22Rv1 (cell line): ENCODE data around the gene SUMO2.

Experiments used
- H3K27ac ChIP-seq: fragments of 450-650 bp; 2 replicates; pipeline ENCODE4 v1.5.1; 2017
- CTCF ChIP-seq: fragments of 450-650 bp; IDR thresholded peaks from 2 replicates; pipeline ENCODE4 v1.5.1; 2017; ENCODE audit warnings: mild to moderate bottlenecking
- ZFX ChIP-seq: fragments of 450-650 bp; IDR thresholded peaks from 2 replicates; pipeline ENCODE4 v1.6.1; 2017; ENCODE audit warnings: antibody characterized with exemption, borderline replicate concordance

The SUMO2 gene

GRCh38 chr17:75199886-75200618 is 17.3 kb upstream of the SUMO2 start:
- H3K27ac ChIP-seq: no peak overlapping the region
- TF ChIP-seq ZFX: no peak
- TF ChIP-seq CTCF: no peak

GRCh38 chr17:75194879-75195278 is 12.1 kb upstream of the SUMO2 start:
- no peak overlapping the region for H3K27ac ChIP-seq
- TF ChIP-seq CTCF (no peak), ZFX (no peak)

- no peak overlapping the region for H3K27ac ChIP-seq
- TF ChIP-seq CTCF (no peak), ZFX (no peak)
Observed at GRCh38 chr17:75191584-75191983, 8.8 kb upstream of the SUMO2 start.

- TF ChIP-seq ZFX (no peak), CTCF (no peak)
- H3K27ac ChIP-seq: no peak overlapping the region
Observed at GRCh38 chr17:75188614-75189013, 5.9 kb upstream of the SUMO2 start.

GRCh38 chr17:75183999-75184884 is 1.5 kb upstream of the SUMO2 start:
- no peak overlapping the region for H3K27ac ChIP-seq

GRCh38 chr17:75182319-75182568 is 515 bp downstream of the SUMO2 start:
- TF ChIP-seq ZFX (no peak), CTCF (no peak)
- H3K27ac ChIP-seq: peak overlapping the region; percentile 99

More at GRCh38 chr17:75183999-75184884, 1.5 kb upstream of the SUMO2 start:
- TF ChIP-seq ZFX: no peak
- no peak for TF ChIP-seq CTCF

- TF ChIP-seq ZFX (no peak), CTCF (no peak)
- peak overlapping the region; percentile 99 for H3K27ac ChIP-seq
Observed at GRCh38 chr17:75181608-75182318, 996 bp downstream of the SUMO2 start.
